Spleen (tissue), 7 donors: Measurements from ENCODE around the gene ARID5B.

Experiments
- CTCF ChIP-seq, 11 experiments: fragments of 200-600 bp in 7 of 11; fragments of 450-650 bp in 4 of 11; sonication (generic) in 4 of 11; IDR thresholded peaks in 8 of 11; conservative IDR thresholded peaks in 3 of 11; 1 replicate in 7 of 11; 2 replicates in 4 of 11; pipeline versions ENCODE4 v1.4.0 to v1.8.0; 2016 to 2021; ENCODE audit warnings: antibody characterized with exemption in 11 of 11, inconsistent platforms in 4 of 11, mild to moderate bottlenecking in 1 of 11
- POLR2A ChIP-seq, 3 donors: fragments of 450-650 bp; IDR thresholded peaks; one replicate each; pipeline ENCODE4 v1.5.1; 2017; ENCODE audit warnings: antibody characterized with exemption in 3 of 3, mild to moderate bottlenecking in 1 of 3
- POLR2AphosphoS5 ChIP-seq, 3 donors: sonication (generic); formaldehyde crosslinking; IDR thresholded peaks; one replicate each; pipeline ENCODE4 v1.5.1; 2017; ENCODE audit warnings: antibody characterized with exemption in 3 of 3
- donor health status: DM: no; HTN: no; CAD: no; lungs with moderate emphysema.
- donor health status: DM: no; HTN: no; CAD: no.
- donor health status: DM: no; HTN: no; CAD: no.

GRCh38 chr10:62008946-62009345 lies 107.4 kb downstream of the ARID5B start:
- no peak for TF ChIP-seq CTCF (IDR thresholded peaks at IDR 0.05 in 8 of 11, conservative IDR thresholded peaks at IDR 0.05 in 3 of 11)
- TF ChIP-seq POLR2A (IDR thresholded peaks at IDR 0.05), result no peak
- no peak for TF ChIP-seq POLR2AphosphoS5 (IDR thresholded peaks at IDR 0.05)
